HG03045 (cell line): Measurements from ENCODE around the gene HELT.
"Not testable (repeated sequence)": the region's sequence is repeated elsewhere in the genome, so short reads cannot be mapped to it uniquely, and the experiment has no call there.

Experiments
- ATAC-seq: cut with Tn5 transposase; IDR thresholded peaks from one replicate; pipeline ENCODE4 v1.9.1; 2021; ENCODE audit warnings: mild to moderate bottlenecking, moderate library complexity; ENCODE audit not compliant: unreplicated experiment

The HELT gene

GRCh38 chr4:185017964-185018772, at the start of gene HELT:
Gene HELT (plus strand): TSS chr4:185018490. CDS start chr4:185018929, 439 bp downstream.
- no peak for ATAC-seq

- no peak for ATAC-seq
These were observed 49.5 kb upstream of the HELT start for GRCh38 chr4:184968784-184969201.

GRCh38 chr4:184969610-184970009, 48.7 kb upstream of the HELT start:
- ATAC-seq = no peak

- ATAC-seq = no peak
These were observed 45.3 kb upstream of the HELT start for GRCh38 chr4:184972991-184973390.

GRCh38 chr4:184976348-184976747, 41.9 kb upstream of the HELT start:
- ATAC-seq = not testable (repeated sequence)

- ATAC-seq = no peak
These were observed 40.5 kb upstream of the HELT start for GRCh38 chr4:184977747-184978146.

- no peak for ATAC-seq
These were observed 40.1 kb upstream of the HELT start for GRCh38 chr4:184978211-184978610.

GRCh38 chr4:184979461-184980124, 38.7 kb upstream of the HELT start:
- ATAC-seq = no peak

- no peak for ATAC-seq
These were observed 38.0 kb upstream of the HELT start for GRCh38 chr4:184980261-184980660.

- peak; percentile 73 for ATAC-seq
These were observed 34.5 kb upstream of the HELT start for GRCh38 chr4:184983672-184984356.

- no peak for ATAC-seq
These were observed 30.7 kb upstream of the HELT start for GRCh38 chr4:184987493-184988031.

GRCh38 chr4:184988611-184989010, 29.7 kb upstream of the HELT start:
- ATAC-seq = no peak

GRCh38 chr4:184989283-184989682, 29.0 kb upstream of the HELT start:
- ATAC-seq = not testable (repeated sequence)

- not testable (repeated sequence) for ATAC-seq
These were observed 28.2 kb upstream of the HELT start for GRCh38 chr4:184990131-184990530.

- no peak for ATAC-seq
These were observed 26.4 kb upstream of the HELT start for GRCh38 chr4:184991860-184992259.

- ATAC-seq = no peak
These were observed 25.9 kb upstream of the HELT start for GRCh38 chr4:184992422-184992821.

GRCh38 chr4:184993247-184993646, 25.0 kb upstream of the HELT start:
- ATAC-seq = no peak

GRCh38 chr4:184994010-184994622, 24.2 kb upstream of the HELT start:
- ATAC-seq = no peak

GRCh38 chr4:184994623-184995010, 23.7 kb upstream of the HELT start:
- ATAC-seq = no peak

GRCh38 chr4:184997656-184998055, 20.6 kb upstream of the HELT start:
- ATAC-seq = not testable (repeated sequence)

GRCh38 chr4:185002784-185003183, 15.5 kb upstream of the HELT start:
- no peak for ATAC-seq
